Chondrocyte (in vitro differentiated cells): Measurements from ENCODE around the gene CFAP58. TPM values are rescaled to one million over a fixed set of nuclear protein-coding genes. Genes with fewer than 3 reads are reported as not detected.
"Not testable (repeated sequence)": the region's sequence is repeated elsewhere in the genome, so short reads cannot be mapped to it uniquely, and the experiment has no call there.

Experiments
- DNase-seq: peaks from one replicate; pipeline ENCODE4 v3.0.0; 2021; ENCODE audit warnings: mixed read lengths, low spot score
- H3K27ac Mint-ChIP-seq: one replicate; pipeline ENCODE4 v1.8.0; 2021; ENCODE audit warnings: mild to moderate bottlenecking, moderate library complexity, mixed read lengths; ENCODE audit not compliant: unreplicated experiment
- H3K27me3 Mint-ChIP-seq: 2 replicates; pipeline ENCODE4 v1.8.0; 2021; ENCODE audit warnings: low read depth, mixed read lengths
- H3K36me3 Mint-ChIP-seq: 2 replicates; pipeline ENCODE4 v1.8.0; 2021; ENCODE audit warnings: low read depth, mixed read lengths
- H3K4me1 Mint-ChIP-seq: 2 replicates; pipeline ENCODE4 v1.8.0; 2021; ENCODE audit warnings: low read depth, mild to moderate bottlenecking, mixed read lengths
- H3K4me3 Mint-ChIP-seq: one replicate; pipeline ENCODE4 v1.8.0; 2021; ENCODE audit warnings: mild to moderate bottlenecking, moderate library complexity, mixed read lengths; ENCODE audit not compliant: unreplicated experiment
- H3K9me3 Mint-ChIP-seq: 2 replicates; pipeline ENCODE4 v1.8.0; 2021; ENCODE audit warnings: low read depth, mixed read lengths
- CTCF ChIP-seq: fragments of 200-600 bp; sonication (generic); IDR thresholded peaks from 2 replicates; pipeline ENCODE4 v1.5.0; 2021; ENCODE audit warnings: antibody characterized with exemption, mild to moderate bottlenecking, moderate library complexity
- total RNA-seq: library from RNA; stranded (reverse); gene quantifications from 3 replicates; pipeline ENCODE4 v1.2.1, GENCODE V29; 2021

CFAP58 gene
- total RNA-seq, 1 donor from 2014 or later: 0.15 TPM

GRCh38 chr10:104452977-104453376 lies 99.3 kb downstream of the CFAP58 start:
- Mint-ChIP-seq H3K27ac (no peak overlapping the region), H3K4me1 (peaks cover 11% of the 10 kb centered on the region), H3K9me3 (no peaks in the 10 kb centered on the region), H3K27me3 (peaks cover 7% of the 10 kb centered on the region), H3K36me3 (no peaks in the 10 kb centered on the region), H3K4me3 (no peak overlapping the region)
- DNase-seq: no peak
- no peak for TF ChIP-seq CTCF

GRCh38 chr10:104456802-104457542 lies 103.3 kb downstream of the CFAP58 start:
- no peak overlapping the region for H3K4me3 Mint-ChIP-seq
- no peaks in the 10 kb centered on the region for H3K4me1 Mint-ChIP-seq
- H3K9me3 Mint-ChIP-seq: peaks cover 2% of the 10 kb centered on the region
- H3K27ac Mint-ChIP-seq: no peak overlapping the region
- no peak for TF ChIP-seq CTCF
- peaks cover 10% of the 10 kb centered on the region for H3K27me3 Mint-ChIP-seq
- H3K36me3 Mint-ChIP-seq: no peaks in the 10 kb centered on the region
- DNase-seq: no peak

GRCh38 chr10:104457543-104457828 lies 103.9 kb downstream of the CFAP58 start:
- H3K4me1 Mint-ChIP-seq: no peaks in the 10 kb centered on the region
- peaks cover 10% of the 10 kb centered on the region for H3K27me3 Mint-ChIP-seq
- TF ChIP-seq CTCF: no peak
- peaks cover 4% of the 10 kb centered on the region for H3K9me3 Mint-ChIP-seq
- no peak overlapping the region for H3K4me3 Mint-ChIP-seq
- no peaks in the 10 kb centered on the region for H3K36me3 Mint-ChIP-seq
- no peak for DNase-seq
- H3K27ac Mint-ChIP-seq: no peak overlapping the region

- H3K36me3 Mint-ChIP-seq, H3K4me1 Mint-ChIP-seq, DNase-seq, H3K4me3 Mint-ChIP-seq, H3K27ac Mint-ChIP-seq, H3K27me3 Mint-ChIP-seq: not testable (repeated sequence)
- H3K9me3 Mint-ChIP-seq: peaks cover 37% of the 10 kb centered on the region
Observed at GRCh38 chr10:104465575-104465974, 111.9 kb downstream of the CFAP58 start.

- H3K27me3 Mint-ChIP-seq, H3K4me1 Mint-ChIP-seq, H3K36me3 Mint-ChIP-seq, DNase-seq, H3K4me3 Mint-ChIP-seq, H3K27ac Mint-ChIP-seq: not testable (repeated sequence)
- peaks cover 25% of the 10 kb centered on the region for H3K9me3 Mint-ChIP-seq
Observed at GRCh38 chr10:104468818-104469217, 115.2 kb downstream of the CFAP58 start.

GRCh38 chr10:104472505-104472904 lies 118.9 kb downstream of the CFAP58 start:
- H3K4me3 Mint-ChIP-seq: no peak overlapping the region
- H3K4me1 Mint-ChIP-seq: peaks cover 8% of the 10 kb centered on the region
- H3K27me3 Mint-ChIP-seq: peaks cover 10% of the 10 kb centered on the region
- no peak for TF ChIP-seq CTCF
- no peak for DNase-seq
- no peaks in the 10 kb centered on the region for H3K36me3 Mint-ChIP-seq
- H3K27ac Mint-ChIP-seq: no peak overlapping the region
- H3K9me3 Mint-ChIP-seq: peaks cover 7% of the 10 kb centered on the region
